Measurements from ENCODE around the gene ADAMTS3.

ADAMTS3 gene
- 0 to 0.18 (median 0) reads per million in 3 experiments for total RNA-seq

- DNase-seq, result no peak
Measured at GRCh38 chr4:72568959-72569718, at the start of gene ADAMTS3. Gene ADAMTS3, minus strand, starts transcription at chr4:72569221. Its CDS starts 459 bp downstream, at chr4:72568762.

GRCh38 chr4:72613959-72614358 is 44.9 kb upstream of the ADAMTS3 start:
- no peak for DNase-seq

- DNase-seq, result no peak
Measured at GRCh38 chr4:72606751-72607150, 37.7 kb upstream of the ADAMTS3 start.

GRCh38 chr4:72604324-72604723 is 35.3 kb upstream of the ADAMTS3 start:
- DNase-seq, result no peak

- DNase-seq, result no peak
Measured at GRCh38 chr4:72602396-72603376, 33.7 kb upstream of the ADAMTS3 start.

GRCh38 chr4:72591547-72592454 is 22.8 kb upstream of the ADAMTS3 start:
- no peak for DNase-seq

- no peak for DNase-seq
Measured at GRCh38 chr4:72587334-72587733, 18.3 kb upstream of the ADAMTS3 start.

GRCh38 chr4:72582853-72583252 is 13.8 kb upstream of the ADAMTS3 start:
- DNase-seq, result no peak

GRCh38 chr4:72577211-72577610 is 8.2 kb upstream of the ADAMTS3 start:
- DNase-seq, result no peak

- DNase-seq, result no peak
Measured at GRCh38 chr4:72571337-72571736, 2.3 kb upstream of the ADAMTS3 start.

- no peak for DNase-seq
Measured at GRCh38 chr4:72569719-72570235, 756 bp upstream of the ADAMTS3 start.

GRCh38 chr4:72567821-72568675 is 973 bp downstream of the ADAMTS3 start:
- no peak for DNase-seq

- DNase-seq, result no peak
Measured at GRCh38 chr4:72567036-72567435, 2.0 kb downstream of the ADAMTS3 start.

GRCh38 chr4:72566464-72566972 is 2.5 kb downstream of the ADAMTS3 start:
- no peak for DNase-seq

- no peak for DNase-seq
Measured at GRCh38 chr4:72564789-72565188, 4.2 kb downstream of the ADAMTS3 start.

- DNase-seq, result no peak
Measured at GRCh38 chr4:72564184-72564583, 4.8 kb downstream of the ADAMTS3 start.

- DNase-seq, result no peak
Measured at GRCh38 chr4:72558655-72559054, 10.4 kb downstream of the ADAMTS3 start.

GRCh38 chr4:72557021-72557420 is 12.0 kb downstream of the ADAMTS3 start:
- DNase-seq, result no peak

- no peak for DNase-seq
Measured at GRCh38 chr4:72555377-72555831, 13.6 kb downstream of the ADAMTS3 start.

GRCh38 chr4:72553540-72554337 is 15.3 kb downstream of the ADAMTS3 start:
- no peak for DNase-seq
